Muscle of leg (tissue), 11 donors: ENCODE results near the gene HERC5. TPM values are rescaled to one million over a fixed set of nuclear protein-coding genes. Genes with fewer than 3 reads are reported as not detected.
"Not testable (repeated sequence)": the region's sequence is repeated elsewhere in the genome, so short reads cannot be mapped to it uniquely, and the experiment has no call there.

Source experiments
- DNase-seq: peaks from one replicate; pipeline ENCODE4 v3.0.0; 2013
- H3K27ac ChIP-seq: one replicate; pipeline ENCODE4 v1.5.1; 2013; ENCODE audit warnings: mild to moderate bottlenecking, low read length, control low read depth
- H3K27me3 ChIP-seq: one replicate; pipeline ENCODE4 v1.6.1; 2013; ENCODE audit warnings: low read length; ENCODE audit not compliant: control insufficient read depth, insufficient read depth
- H3K36me3 ChIP-seq: one replicate; pipeline ENCODE4 v1.6.1; 2013; ENCODE audit warnings: low read length; ENCODE audit not compliant: control insufficient read depth, insufficient read depth
- H3K4me1 ChIP-seq: one replicate; pipeline ENCODE4 v1.6.1; 2013; ENCODE audit warnings: low read length; ENCODE audit not compliant: control insufficient read depth, insufficient read depth
- H3K4me3 ChIP-seq: one replicate; pipeline ENCODE4 v1.5.1; 2013; ENCODE audit warnings: low read length, control low read depth
- H3K9me3 ChIP-seq: replicated peaks from 2 replicates; pipeline ENCODE4 v1.6.1; 2013; ENCODE audit warnings: low read depth, low read length; ENCODE audit not compliant: control insufficient read depth
- WGBS: methylation state at CpG from one replicate; pipeline ENCODE4 v1.1.5; 2013; ENCODE audit warnings: missing lambda C conversion rate; ENCODE audit not compliant: insufficient coverage; 5-methylcytosine and 5-hydroxymethylcytosine counted together
- polyA plus RNA-seq, 8 donors: library from polyadenylated mRNA; unstranded; fragments of 120-200 nt; gene quantifications; one replicate each; pipeline versions ENCODE4 v1.2.1 to v1.2.3, GENCODE V29; 2013; ENCODE audit warnings: inconsistent platforms in 1 of 8, low replicate concordance in 1 of 8; ENCODE audit not compliant: insufficient read length in 8 of 8, insufficient read depth in 1 of 8
- total RNA-seq: library from RNA; stranded (reverse); fragments of 120-200 nt; gene quantifications from one replicate; pipeline ENCODE4 v1.2.4, GENCODE V29; 2013

HERC5 gene
- total and polyA plus RNA-seq, 9 donors: 1.3 to 2.1 (median 1.8) TPM

DNA sequence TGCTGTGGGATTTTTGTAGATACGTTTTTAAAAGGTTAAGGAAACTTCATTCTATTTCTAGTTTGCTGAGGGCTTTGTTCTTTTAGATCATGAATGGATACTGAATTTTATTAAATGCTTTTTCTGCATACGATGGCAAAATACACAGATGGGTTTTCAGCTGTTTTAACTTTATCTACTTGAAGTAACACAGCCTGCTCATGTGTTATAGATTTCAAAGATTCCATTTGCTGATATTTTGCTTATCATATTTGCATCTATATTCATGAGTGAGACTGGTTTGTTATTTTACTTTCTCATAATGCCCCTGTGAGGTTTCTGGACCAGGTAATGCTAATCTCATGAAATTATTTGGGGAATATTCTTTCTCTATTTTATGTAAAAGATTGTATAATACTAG is 34.5 kb upstream of the HERC5 start:
- Histone ChIP-seq H3K9me3 (no peaks in the 10 kb centered on the region), H3K36me3 (no peaks in the 10 kb centered on the region)
- WGBS: no CpG with 5 or more reads among the region's 2 CpGs

DNA sequence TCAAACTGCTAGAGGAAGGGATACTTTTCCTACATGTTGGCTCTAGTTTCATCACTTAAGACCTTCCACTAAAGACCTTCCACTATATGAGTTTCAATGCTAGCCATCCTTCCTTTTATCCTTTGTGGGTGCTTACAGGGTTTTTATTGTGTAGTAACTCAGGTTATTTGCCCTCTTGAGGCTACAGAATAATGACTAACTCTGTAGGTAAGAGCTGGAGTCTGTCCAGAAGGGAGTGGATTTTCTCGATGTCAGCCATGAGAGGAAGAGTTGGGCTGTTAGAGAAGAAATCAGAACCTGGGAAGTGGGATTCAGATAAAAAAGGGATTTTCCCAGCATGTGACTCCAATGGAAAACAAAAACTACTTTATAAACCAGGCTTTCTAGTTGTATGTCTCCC is 27.5 kb upstream of the HERC5 start:
- Histone ChIP-seq H3K27ac (no peak overlapping the region), H3K4me3 (no peak overlapping the region), H3K4me1 (no peaks in the 10 kb centered on the region), H3K36me3 (peaks cover 24% of the 10 kb centered on the region), H3K9me3 (peaks cover 4% of the 10 kb centered on the region), H3K27me3 (no peaks in the 10 kb centered on the region)
- no peak for DNase-seq
- WGBS: no CpG with 5 or more reads among the region's 1 CpG

More for the DNA sequence above, 34.5 kb upstream of the HERC5 start:
- Histone ChIP-seq H3K4me1 (no peaks in the 10 kb centered on the region), H3K27ac (no peak overlapping the region), H3K4me3 (no peak overlapping the region), H3K27me3 (no peaks in the 10 kb centered on the region)
- DNase-seq: no peak

DNA sequence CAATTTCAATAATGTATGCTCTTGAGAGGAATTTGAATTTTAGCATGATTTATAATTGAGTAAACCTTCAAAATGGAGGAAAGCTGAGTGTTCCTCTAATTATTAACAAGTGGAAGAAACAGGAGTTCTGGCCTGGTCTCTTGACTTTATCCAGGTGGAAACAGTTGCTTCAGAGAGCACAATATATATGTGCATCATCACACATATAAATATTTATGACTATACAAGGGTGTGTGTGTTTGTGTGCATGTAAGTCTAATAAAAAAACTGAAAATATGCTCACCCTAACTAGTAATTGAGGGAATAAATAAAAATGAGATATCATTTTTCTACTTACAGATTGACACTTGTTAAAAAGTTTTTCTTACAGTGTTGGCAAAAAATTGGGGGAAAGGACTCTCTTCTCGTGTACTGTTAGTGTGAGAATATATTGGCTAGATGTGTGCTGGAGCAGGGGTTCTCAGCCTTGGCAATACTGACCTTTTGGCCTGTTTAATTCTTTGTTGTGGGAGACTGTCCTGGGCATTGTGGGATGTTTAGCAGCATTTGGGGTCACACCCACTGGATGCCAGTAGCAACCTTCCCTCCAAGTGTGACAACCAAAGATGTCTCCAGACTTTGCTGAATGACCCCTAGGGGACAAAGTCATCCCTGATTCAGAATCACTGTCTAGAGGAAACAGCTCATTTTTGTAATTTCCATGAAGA is 20.8 kb upstream of the HERC5 start:
- Histone ChIP-seq H3K27ac (no peak overlapping the region), H3K4me3 (no peak overlapping the region), H3K4me1 (no peaks in the 10 kb centered on the region), H3K27me3 (no peaks in the 10 kb centered on the region), H3K9me3 (peaks cover 4% of the 10 kb centered on the region), H3K36me3 (peaks cover 35% of the 10 kb centered on the region)
- DNase-seq: no peak
- no CpG with 5 or more reads among the region's 1 CpG for WGBS

DNA sequence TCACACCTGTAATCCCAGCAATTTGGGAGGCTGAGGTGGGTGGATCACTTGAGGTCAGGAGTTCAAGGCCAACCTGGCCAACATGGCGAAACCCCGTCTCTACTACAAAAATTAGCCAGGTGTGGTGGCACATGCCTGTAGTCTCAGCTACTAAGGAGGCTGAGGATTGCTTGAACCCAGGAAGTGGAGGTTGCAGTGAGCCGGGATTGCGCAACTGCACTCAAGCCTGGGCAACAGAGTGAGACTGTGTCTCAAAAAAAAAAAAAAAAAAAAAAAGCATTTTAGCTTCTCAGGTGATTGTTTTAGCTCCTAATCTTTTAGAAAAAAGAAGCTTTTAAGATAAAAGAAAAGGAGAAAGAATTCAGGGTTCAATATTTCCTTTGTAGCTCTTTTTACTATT is 19.0 kb upstream of the HERC5 start:
- not testable (repeated sequence) for H3K27ac ChIP-seq, H3K4me3 ChIP-seq, DNase-seq, H3K4me1 ChIP-seq, H3K27me3 ChIP-seq, H3K9me3 ChIP-seq
- WGBS: 67% methylated on average over 1 of the region's 4 CpGs
- peaks cover 35% of the 10 kb centered on the region for H3K36me3 ChIP-seq

DNA sequence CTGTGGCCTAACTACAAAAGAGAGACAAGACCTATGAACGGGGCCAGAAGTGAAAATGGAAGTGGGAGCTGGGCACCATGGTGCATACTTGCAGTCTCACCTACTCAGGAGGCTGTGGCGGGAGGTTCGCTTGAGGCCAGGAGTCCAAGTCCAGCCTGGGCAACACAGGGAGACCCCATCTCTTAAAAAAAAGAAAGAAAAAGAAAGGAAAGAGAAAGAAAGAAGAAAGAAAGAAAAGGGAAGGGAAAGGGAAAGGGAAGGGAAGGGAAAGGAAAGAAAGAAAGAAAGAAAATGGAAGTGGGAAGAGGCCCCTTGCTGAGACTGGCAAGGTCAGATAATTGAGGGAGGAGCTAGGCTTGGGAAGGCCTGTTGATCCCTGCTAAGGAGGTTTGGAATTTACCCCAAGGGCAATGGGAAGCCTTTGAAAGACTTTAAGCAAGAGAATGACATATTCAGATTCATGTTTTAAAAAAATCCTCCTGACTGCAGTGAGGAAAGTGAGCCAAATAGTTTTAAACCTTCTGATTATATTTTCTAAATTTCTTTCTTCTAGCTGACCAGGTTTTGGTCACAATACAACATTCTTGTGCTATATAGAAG is 17.7 kb upstream of the HERC5 start:
- no peak overlapping the region for H3K4me3 ChIP-seq
- H3K27ac ChIP-seq: no peak overlapping the region
- H3K4me1 ChIP-seq: no peaks in the 10 kb centered on the region
- peaks cover 31% of the 10 kb centered on the region for H3K36me3 ChIP-seq
- 100% methylated on average over 1 of the region's 3 CpGs for WGBS
- H3K27me3 ChIP-seq: no peaks in the 10 kb centered on the region
- no peaks in the 10 kb centered on the region for H3K9me3 ChIP-seq
- DNase-seq: no peak

DNA sequence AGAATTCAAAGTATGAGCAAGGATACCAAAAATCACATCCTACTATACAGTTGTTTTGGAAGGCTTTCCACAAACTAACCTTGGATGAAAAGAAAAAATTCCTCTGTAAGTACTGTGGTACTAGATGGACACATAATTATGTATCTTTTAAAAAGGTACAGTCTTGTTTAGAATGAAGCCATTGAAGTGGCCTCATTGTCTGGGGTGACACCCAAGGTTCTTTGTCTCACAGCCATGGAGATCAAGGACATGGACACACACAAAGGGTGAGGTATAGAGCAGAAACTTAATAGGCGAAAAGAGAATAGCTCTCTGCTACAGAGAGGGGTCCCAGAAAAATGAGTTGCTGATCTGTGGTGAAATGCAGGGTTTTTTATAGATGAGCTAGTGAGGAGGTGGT is 16.8 kb upstream of the HERC5 start:
- Histone ChIP-seq H3K9me3 (no peaks in the 10 kb centered on the region), H3K4me3 (no peak overlapping the region), H3K27me3 (no peaks in the 10 kb centered on the region), H3K36me3 (peaks cover 29% of the 10 kb centered on the region), H3K27ac (no peak overlapping the region), H3K4me1 (no peaks in the 10 kb centered on the region)
- DNase-seq: no peak
- WGBS: 100% methylated on average over 1 of the region's 1 CpG

DNA sequence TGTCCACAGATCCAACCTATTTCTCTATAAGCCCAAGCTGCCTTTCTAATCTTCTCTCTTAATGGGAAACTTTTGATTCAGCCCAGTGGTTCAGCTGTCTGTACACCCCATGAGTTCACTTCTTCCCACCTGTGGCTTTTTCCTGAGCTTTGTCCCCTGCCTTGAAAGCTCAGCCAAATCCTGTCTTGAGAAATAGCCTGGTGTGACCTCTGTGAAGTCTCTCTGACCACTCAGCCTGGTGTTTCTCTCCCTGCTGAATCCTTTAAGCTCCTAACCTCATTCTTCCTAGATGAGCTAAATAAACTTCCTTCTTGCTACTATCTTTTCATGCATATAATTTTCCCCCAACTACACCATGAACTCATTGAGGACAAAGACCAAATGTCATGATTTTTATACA is 15.2 kb upstream of the HERC5 start:
- no peak overlapping the region for H3K27ac ChIP-seq
- H3K36me3 ChIP-seq: peaks cover 27% of the 10 kb centered on the region
- H3K27me3 ChIP-seq: no peaks in the 10 kb centered on the region
- H3K4me1 ChIP-seq: no peaks in the 10 kb centered on the region
- DNase-seq: no peak
- no peak overlapping the region for H3K4me3 ChIP-seq
- no peaks in the 10 kb centered on the region for H3K9me3 ChIP-seq

DNA sequence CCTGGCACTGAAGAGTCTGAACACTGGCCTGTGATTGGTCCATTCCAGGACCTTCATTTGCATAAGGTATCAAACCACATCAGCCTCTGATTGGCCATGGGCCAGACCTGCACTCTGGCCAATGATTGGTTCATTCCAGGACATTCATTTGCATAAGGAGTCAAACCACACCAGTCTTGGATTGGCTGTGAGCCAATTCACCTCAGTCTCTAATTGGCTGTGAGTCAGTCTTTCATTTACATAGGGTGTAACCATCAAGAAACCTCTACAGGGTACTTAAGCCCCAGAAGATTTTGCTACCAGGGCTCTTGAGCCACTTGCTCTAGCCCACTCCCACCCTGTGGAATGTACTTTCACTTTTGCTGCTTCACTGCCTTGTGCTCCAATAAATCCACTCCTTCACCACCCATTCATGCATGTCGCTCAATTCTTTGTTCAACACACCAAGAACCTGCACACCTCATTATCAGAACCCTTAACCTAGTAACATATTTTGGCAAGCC is 14.2 kb upstream of the HERC5 start:
- DNase-seq: no peak
- Histone ChIP-seq H3K27me3 (no peaks in the 10 kb centered on the region), H3K4me3 (no peak overlapping the region), H3K36me3 (peaks cover 27% of the 10 kb centered on the region), H3K4me1 (no peaks in the 10 kb centered on the region), H3K27ac (no peak overlapping the region), H3K9me3 (no peaks in the 10 kb centered on the region)
- no CpG with 5 or more reads among the region's 1 CpG for WGBS

DNA sequence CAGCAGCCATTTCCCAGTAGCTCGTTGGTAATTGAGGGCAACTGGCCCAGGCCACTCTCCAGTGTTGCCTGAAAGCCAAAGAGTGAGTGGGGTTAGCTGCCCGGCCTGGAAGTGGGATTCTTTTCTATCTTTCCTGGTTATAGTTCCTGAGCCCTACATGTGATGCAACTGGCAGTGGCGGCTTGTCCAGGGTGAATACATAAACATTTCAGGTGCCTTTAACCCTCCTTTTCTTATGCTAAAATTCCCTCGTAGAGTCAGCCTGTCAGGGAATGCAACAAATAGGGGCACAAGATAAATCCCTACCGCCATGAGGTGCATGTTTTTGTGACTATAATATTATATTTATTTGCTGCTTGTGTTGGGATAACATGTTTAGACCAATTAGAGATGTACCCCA is 13.4 kb upstream of the HERC5 start:
- Histone ChIP-seq H3K36me3 (peaks cover 27% of the 10 kb centered on the region), H3K9me3 (no peaks in the 10 kb centered on the region), H3K27me3 (no peaks in the 10 kb centered on the region), H3K4me3 (no peak overlapping the region), H3K27ac (no peak overlapping the region), H3K4me1 (no peaks in the 10 kb centered on the region)
- no peak for DNase-seq
- WGBS: 86% methylated on average over 1 of the region's 5 CpGs

DNA sequence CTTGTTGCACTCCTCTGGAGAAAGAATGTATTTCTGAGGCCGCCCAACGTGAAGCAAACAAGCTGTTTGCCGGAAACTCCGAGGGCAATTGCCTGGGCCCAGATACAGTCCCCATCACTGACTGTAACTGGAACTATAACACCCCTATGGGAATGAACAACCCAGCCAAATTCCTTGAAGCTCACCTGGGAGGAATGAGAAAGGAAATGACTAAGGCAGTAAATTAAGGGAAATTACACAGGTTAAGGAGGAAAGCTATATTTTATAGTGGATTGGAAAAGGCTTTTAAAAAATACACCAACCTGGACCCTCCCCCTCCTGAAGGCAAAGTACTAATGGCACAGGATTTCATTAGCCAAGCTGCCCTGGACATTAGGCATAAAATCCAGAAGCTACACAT is 11.7 kb upstream of the HERC5 start:
- Histone ChIP-seq H3K4me1 (no peaks in the 10 kb centered on the region), H3K4me3 (no peak overlapping the region), H3K27me3 (no peaks in the 10 kb centered on the region), H3K36me3 (peaks cover 20% of the 10 kb centered on the region), H3K9me3 (no peaks in the 10 kb centered on the region), H3K27ac (no peak overlapping the region)
- 40% methylated on average over 2 of the region's 4 CpGs for WGBS
- DNase-seq: no peak
